ENCODE results near the gene APOBEC3F.

The APOBEC3F gene

DNA sequence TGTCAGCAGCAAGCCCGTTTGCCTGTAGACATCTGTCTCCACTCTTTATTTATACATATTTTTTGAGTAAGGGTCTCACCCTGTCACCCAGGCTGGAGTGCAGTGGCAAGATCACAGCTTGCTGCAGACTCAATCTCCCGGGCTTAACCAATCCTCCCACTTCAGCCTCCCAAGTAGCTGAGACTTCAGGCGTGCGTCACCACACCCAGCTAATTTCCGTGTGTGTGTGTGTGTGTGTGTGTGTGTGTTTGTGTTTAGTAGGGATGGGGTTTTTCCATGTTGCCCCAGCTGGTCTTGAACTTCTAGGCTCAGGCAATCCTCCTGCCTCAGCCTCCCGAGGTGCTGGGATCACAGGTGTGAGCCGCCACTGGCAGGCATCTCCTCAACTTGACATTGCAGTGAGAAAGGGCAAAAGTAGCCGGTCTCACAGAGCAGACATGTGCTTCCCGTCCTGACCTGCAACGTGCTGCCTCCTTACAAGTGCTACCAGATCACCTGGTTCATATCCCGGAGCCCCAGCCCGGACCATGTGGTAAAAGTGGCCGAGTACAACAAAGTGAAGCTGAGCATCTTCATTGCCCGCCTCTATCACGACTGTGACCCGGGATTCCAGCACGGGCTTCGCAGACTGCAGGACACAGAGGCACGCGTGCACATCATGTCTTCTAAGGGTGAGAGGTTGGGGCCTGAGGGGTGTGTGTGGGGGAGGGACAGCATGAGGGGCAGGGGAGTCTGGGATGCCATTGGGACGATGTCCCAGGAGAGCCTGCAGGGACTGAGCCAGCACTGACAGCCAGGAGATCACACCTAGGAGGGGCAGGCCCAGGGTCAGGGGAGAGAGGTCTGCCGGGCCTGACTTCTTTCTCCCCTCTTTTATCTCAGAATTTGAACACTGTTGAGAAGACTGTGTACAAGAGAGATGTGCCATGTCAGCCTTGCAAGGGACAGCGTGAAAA lies 50.7 kb downstream of the APOBEC3F start:
- no peak for ATAC-seq
- TF ChIP-seq BACH2 (CRISPR knock-in tag; IDR thresholded peaks at IDR 0.05; ENCODE audit: borderline replicate concordance) (no peak), ESRRG (CRISPR knock-in tag; IDR thresholded peaks at IDR 0.05) (no peak), RARB (CRISPR knock-in tag; IDR thresholded peaks at IDR 0.05) (no peak), PPARA (CRISPR knock-in tag; IDR thresholded peaks at IDR 0.05; ENCODE audit: borderline replicate concordance) (no peak), SNAI2 (CRISPR knock-in tag; IDR thresholded peaks at IDR 0.05) (no peak), GLIS3 (CRISPR knock-in tag; IDR thresholded peaks at IDR 0.05) (no peak)

DNA sequence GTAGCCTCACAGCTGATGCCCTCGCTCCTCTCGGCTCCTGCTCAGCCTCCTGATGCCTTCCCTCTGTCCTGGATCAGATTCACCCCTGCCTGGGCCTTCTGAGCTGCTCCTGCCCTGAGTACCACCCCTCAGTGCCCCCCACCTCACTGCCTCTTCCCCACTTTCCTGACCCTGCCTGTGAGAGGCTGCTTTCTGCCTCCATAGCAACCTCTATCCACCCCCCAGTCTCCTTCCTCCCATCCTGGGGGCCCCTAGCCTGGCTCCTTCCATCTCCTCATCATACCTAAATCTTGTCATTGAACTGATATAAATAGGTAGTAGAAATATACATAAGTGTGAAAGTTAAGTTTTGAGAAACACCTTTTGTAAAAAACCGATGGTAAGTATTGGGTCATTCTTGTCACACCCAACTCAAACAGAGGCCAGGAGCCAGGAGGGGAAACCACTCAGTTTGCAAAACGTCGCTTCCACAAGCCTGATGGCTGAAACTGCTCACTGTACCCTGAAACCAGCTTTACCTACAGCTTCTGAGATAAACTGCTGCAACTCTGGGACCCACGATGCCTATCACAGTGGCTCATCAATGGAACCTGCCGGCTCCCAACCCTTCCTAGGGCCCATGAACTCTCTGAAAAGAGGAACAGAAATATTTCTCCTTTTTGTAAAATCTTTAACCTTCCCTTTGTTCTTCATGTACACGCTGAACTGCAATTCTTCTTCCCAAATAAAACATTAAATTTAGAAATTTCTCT lies 51.6 kb downstream of the APOBEC3F start:
- TF ChIP-seq SNAI2 (CRISPR knock-in tag; IDR thresholded peaks at IDR 0.05) (no peak), BACH2 (CRISPR knock-in tag; IDR thresholded peaks at IDR 0.05; ENCODE audit: borderline replicate concordance) (no peak), PPARA (CRISPR knock-in tag; IDR thresholded peaks at IDR 0.05; ENCODE audit: borderline replicate concordance) (no peak), ZNF565 (CRISPR knock-in tag; conservative IDR thresholded peaks at IDR 0.05; ENCODE audit: low read depth) (no peak), TCF4 (CRISPR knock-in tag; IDR thresholded peaks at IDR 0.05; ENCODE audit: borderline replicate concordance) (no peak), ZNF8 (CRISPR knock-in tag; IDR thresholded peaks at IDR 0.05) (no peak)
- TF ChIP-seq, protein P1, sequence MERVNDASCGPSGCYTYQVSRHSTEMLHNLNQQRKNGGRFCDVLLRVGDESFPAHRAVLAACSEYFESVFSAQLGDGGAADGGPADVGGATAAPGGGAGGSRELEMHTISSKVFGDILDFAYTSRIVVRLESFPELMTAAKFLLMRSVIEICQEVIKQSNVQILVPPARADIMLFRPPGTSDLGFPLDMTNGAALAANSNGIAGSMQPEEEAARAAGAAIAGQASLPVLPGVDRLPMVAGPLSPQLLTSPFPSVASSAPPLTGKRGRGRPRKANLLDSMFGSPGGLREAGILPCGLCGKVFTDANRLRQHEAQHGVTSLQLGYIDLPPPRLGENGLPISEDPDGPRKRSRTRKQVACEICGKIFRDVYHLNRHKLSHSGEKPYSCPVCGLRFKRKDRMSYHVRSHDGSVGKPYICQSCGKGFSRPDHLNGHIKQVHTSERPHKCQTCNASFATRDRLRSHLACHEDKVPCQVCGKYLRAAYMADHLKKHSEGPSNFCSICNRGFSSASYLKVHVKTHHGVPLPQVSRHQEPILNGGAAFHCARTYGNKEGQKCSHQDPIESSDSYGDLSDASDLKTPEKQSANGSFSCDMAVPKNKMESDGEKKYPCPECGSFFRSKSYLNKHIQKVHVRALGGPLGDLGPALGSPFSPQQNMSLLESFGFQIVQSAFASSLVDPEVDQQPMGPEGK (CRISPR knock-in tag; IDR thresholded peaks at IDR 0.05; ENCODE audit: borderline replicate concordance), result no peak
- ATAC-seq, result no peak

DNA sequence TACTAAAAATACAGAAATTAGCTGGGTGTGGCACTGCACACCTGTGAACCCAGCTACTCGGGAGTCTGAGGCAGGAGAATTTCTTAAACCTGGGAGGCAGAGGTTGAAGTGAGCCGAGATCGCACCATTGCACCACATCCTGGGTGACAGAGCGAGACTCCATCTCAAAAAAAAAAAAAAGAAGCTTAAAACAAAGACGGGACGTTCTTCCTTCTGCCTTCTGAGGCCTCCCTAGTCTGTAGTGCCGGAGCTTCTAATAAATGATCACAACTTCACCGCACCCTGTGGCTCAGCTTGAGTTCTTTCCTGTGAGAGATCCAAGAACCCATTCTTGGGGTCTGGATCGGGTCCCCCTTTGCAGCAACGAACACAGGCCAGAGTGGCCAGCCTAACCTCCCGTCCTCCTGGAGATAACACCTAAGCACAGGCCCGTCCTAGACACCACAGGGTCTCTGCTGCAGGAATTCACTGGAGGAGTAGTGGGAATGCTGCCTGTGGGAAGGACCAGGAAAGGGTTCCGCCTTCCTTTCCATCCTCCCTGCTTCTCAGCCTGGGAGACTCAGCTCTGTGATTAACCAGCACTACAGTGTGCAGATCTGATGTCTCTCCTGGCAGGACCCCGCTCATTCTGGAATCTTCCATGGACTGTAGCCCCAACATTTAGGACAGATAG lies 54.2 kb downstream of the APOBEC3F start:
- TF ChIP-seq, protein P2, sequence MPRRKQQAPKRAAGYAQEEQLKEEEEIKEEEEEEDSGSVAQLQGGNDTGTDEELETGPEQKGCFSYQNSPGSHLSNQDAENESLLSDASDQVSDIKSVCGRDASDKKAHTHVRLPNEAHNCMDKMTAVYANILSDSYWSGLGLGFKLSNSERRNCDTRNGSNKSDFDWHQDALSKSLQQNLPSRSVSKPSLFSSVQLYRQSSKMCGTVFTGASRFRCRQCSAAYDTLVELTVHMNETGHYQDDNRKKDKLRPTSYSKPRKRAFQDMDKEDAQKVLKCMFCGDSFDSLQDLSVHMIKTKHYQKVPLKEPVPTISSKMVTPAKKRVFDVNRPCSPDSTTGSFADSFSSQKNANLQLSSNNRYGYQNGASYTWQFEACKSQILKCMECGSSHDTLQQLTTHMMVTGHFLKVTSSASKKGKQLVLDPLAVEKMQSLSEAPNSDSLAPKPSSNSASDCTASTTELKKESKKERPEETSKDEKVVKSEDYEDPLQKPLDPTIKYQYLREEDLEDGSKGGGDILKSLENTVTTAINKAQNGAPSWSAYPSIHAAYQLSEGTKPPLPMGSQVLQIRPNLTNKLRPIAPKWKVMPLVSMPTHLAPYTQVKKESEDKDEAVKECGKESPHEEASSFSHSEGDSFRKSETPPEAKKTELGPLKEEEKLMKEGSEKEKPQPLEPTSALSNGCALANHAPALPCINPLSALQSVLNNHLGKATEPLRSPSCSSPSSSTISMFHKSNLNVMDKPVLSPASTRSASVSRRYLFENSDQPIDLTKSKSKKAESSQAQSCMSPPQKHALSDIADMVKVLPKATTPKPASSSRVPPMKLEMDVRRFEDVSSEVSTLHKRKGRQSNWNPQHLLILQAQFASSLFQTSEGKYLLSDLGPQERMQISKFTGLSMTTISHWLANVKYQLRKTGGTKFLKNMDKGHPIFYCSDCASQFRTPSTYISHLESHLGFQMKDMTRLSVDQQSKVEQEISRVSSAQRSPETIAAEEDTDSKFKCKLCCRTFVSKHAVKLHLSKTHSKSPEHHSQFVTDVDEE (CRISPR knock-in tag; IDR thresholded peaks at IDR 0.05), result no peak
- TF ChIP-seq ZNF70 (CRISPR knock-in tag; IDR thresholded peaks at IDR 0.05) (no peak), ESRRG (CRISPR knock-in tag; IDR thresholded peaks at IDR 0.05) (no peak), CSDC2 (CRISPR knock-in tag; IDR thresholded peaks at IDR 0.05) (no peak), ZC3H10 (CRISPR knock-in tag; IDR thresholded peaks at IDR 0.05) (no peak), TOX (CRISPR knock-in tag; IDR thresholded peaks at IDR 0.05; ENCODE audit: borderline replicate concordance) (no peak), ZNF8 (CRISPR knock-in tag; IDR thresholded peaks at IDR 0.05) (no peak), ZFP30 (CRISPR knock-in tag; IDR thresholded peaks at IDR 0.05) (no peak), TCF4 (CRISPR knock-in tag; IDR thresholded peaks at IDR 0.05; ENCODE audit: borderline replicate concordance) (no peak), ZNF565 (CRISPR knock-in tag; conservative IDR thresholded peaks at IDR 0.05; ENCODE audit: low read depth) (no peak), BACH2 (CRISPR knock-in tag; IDR thresholded peaks at IDR 0.05; ENCODE audit: borderline replicate concordance) (no peak)
- TF ChIP-seq, protein P1 (CRISPR knock-in tag; IDR thresholded peaks at IDR 0.05; ENCODE audit: borderline replicate concordance), result no peak
- no peak for ATAC-seq

DNA sequence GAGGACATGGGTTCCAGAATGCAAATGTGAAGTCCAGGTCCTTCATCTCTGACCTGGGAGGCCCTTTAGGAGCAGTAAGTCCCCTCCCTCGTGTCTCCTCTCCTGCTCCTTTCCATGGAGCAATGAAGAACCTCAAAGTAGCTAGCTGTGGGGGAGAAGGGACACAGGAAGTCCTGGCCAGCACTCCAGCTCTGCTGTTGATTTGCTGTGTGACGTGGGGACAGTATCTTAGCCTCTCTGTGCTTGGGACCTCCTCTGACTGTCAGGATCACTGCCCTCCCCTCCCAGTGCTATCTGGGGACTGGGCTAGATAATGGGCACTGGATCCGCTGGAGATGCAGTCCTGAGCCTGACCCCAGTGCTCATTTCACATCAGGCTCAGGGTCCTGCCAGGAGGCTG lies 55.3 kb downstream of the APOBEC3F start:
- TF ChIP-seq OSR1 (CRISPR knock-in tag; IDR thresholded peaks at IDR 0.05), result no peak
- no peak for TF ChIP-seq TCF4 (CRISPR knock-in tag; IDR thresholded peaks at IDR 0.05; ENCODE audit: borderline replicate concordance)
- no peak for TF ChIP-seq ZFP3 (CRISPR knock-in tag; IDR thresholded peaks at IDR 0.05)
- TF ChIP-seq, protein P1 (CRISPR knock-in tag; IDR thresholded peaks at IDR 0.05; ENCODE audit: borderline replicate concordance), result no peak
- ATAC-seq, result no peak

Data from SK-N-SH treated with all-trans-retinoic acid at 6 μM for 48 hours (cell line).